ENCODE measurements around the gene LGALS3BP.
"Not testable (repeated sequence)": the region's sequence is repeated elsewhere in the genome, so short reads cannot be mapped to it uniquely, and the experiment has no call there.

The LGALS3BP gene

DNA sequence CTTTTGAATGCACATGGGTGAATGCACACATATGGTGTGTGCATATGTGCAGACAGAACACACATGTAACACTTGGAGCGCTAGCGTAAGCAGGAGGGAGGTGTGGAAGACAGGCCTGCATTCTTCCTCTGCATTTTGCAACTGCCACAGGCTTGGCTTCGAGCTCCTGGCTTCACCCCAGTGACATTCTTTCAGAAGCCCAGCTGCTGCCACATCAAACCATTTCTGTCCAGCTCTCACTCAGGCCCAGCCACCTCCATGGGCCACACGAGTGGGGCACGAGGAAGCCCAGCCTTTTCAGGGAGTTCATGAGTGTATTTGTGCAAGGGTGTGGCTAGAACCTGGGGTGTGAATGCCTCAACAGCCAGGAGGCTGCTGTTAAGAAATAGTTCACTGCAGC is 18.8 kb downstream of the LGALS3BP start:
- no peak for ATAC-seq

DNA sequence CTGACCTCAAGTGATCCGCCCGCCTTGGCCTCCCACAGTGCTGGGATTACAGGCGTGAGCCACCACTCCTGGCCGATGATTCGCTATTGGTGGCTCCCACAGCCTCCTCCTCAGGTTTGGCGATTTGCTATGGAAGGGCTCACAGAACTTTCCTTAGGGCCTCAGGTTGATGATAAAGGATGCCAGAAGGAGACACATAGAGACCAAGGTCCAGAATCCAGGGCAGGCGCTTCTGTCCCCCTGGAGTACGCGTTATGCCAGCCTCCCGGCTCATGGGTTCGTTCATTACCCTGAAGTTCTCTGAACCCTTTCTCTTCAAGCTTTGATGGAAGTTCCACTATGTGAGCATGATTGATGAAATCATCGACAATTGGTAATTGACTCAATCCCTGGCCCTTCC is 19.9 kb downstream of the LGALS3BP start:
- ATAC-seq: no peak

DNA sequence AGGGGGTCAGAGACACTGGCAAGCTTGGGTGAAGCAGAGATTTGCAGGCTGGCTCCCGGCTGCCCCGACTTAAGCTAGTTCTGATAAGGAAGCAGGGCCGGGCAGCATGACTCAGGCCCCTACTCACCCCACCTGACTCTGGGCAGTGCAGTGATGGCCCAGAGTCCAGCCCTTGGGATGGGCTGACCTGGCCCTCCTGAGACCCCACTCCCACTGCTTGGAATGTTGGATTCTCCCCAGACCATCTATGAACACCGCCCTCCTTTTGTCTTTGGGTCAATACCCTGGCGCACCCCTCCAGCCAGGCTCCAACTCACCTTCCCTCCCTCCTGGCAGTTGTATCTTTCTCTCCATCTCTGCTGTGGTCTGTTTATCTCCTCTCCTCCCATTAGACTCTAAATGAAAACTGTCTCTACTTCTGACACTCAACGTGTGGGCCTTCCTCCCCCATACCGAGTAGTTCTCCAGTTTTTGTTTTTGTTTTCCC is 21.0 kb downstream of the LGALS3BP start:
- ATAC-seq: no peak

DNA sequence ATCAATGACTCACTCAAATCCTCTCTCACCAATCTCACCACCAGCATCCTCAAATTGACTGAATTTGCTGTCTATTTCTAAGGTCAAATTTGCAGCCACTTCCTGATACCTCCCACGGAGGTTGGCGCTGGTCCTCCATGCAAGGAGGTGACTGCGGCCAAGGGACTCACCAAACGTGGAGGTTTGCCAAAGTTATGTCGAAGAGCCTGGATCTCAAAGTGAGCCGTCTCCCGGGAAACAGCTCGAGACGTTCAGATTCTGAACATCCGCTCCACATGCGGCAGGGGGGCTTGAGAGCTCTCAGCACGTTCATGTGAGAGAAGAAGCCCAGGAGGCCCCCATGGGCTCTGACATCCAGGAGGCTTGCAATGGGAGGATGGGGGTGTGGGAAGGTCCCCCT is 22.6 kb downstream of the LGALS3BP start:
- ATAC-seq: no peak

DNA sequence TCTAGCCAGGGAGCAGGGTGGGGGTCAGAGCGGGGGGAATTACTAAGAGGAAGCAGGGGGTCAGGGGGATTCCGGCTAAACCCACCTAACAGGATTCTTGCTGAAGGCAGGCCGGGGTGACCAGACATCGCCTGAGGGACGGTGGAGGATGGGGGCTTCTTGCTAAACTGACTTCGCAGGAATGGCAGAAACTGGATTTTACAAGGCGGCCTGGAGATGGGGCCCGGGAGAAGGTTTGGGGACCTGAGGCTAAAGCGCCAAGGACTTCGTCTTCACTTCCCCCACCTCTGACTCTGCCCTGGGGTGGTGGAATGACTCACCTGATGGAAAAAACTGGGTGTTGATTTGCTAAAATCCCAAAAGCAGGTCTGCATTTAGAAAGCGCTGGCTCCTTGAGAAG is 23.5 kb downstream of the LGALS3BP start:
- ATAC-seq: no peak

DNA sequence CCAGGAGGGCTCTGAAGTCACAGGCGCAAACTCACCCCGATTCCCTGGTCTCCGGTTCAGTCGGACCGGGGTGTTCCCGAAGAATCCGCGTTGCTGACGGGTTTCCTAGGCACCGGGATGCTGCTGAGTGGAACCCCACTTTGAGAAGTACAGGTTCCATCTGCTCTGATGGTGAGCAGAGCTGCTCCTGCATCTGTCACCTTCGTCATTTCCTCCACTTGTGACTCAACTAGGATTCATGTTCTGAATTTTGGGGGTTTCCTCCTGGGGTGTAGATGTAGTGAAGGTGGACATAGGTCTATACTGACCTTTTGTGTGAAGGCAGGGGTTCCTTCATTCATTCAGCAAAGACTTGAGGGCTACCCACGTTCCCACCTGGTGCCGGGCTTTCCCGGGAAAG is 25.0 kb downstream of the LGALS3BP start:
- ATAC-seq: peak in 1 of 2 donors; percentile 53

DNA sequence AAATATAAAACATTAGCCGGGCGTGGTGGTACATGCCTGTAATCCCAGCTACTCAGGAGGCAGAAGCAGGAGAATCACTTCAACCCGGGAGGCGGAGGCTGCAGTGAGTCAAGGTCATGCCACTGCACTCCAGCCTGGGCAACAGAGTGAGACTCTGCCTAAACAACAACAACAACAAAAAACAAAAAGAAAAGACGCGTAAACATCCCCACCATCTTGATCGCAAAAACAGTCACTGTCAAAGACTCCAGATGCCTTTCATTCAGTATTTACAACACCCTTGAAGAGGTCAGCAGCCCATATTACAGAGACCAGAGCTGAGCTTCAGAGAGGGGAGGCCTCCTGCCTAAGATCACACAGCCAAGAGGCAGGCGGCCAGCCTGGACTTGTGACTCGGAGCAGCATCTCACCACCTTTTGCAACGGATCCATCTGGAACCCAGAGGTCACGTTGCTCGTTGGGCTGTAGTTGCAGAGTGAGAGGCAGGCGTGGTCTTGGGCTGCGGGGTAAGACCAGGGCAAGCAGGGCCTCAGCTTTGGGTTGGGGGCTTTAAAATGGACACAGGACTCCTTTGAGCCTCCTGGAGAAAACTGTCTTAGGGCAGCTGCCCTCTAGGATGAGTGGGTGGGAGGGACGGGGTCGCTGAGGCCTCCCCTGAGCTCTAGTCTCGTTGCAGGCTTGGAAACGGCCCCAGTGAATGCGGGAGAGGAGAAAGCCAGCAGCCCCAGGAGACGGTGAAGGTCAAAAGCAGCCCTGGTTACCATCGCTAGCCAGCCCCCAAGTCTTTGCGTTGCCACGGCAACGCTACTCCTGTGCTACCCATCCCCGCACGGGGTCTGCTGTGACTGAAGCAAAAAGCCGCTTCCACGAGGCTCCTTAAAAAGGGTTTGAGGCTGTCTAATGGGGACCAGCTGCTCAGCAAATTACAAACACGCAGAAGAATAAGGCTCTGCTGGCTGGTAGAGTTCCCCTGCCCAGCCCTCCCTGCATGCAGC is 26.1 kb downstream of the LGALS3BP start:
- ATAC-seq: no peak

DNA sequence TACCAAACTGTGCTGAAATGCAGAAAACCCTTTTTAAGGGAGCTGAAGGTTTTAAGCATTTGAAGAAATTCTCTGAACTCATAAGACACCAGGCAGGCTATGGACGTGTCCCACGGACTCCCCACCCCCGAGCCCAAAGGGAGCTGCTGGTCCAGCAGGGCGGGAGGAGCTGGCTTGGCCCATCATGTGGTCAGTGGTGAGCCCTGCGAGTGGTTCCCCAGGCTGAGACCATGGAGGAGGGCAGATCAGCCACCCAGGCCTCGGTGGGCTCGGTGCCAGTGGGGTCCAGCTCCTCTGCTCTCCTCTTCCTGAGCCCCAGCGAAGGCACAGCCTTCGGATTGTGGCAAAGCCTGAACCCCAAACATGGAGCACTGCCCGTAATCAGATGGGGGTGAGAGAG is 27.0 kb downstream of the LGALS3BP start:
- ATAC-seq: no peak

DNA sequence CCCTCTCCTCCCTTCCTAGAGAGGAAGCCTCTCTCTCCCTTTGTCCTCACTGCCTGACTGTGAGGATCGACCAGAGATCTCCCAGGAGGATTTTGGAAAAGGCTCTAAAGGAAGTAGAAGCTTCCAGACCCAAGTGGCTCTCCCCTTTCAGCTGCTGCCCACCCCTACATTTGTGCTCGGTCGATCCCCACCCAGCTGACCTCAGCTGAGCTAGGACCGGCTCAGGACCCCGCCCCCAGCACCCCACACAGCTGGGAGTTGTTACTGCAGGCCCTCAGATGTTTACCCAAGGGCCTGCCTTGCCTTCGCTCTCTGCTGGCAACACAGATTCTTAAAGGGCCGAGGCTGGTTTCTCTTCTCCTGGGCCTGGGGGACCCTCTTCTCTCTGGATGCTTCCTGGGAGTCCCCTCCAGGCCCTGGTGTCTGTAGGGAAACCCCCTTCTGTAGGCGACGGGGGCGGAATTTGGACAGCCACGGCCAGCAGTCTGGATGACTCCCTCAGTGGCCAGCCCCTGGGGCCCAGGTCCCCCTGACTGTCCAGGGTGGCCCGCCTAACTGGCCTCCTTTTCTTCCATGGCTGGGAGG is 27.7 kb downstream of the LGALS3BP start:
- no peak for ATAC-seq

DNA sequence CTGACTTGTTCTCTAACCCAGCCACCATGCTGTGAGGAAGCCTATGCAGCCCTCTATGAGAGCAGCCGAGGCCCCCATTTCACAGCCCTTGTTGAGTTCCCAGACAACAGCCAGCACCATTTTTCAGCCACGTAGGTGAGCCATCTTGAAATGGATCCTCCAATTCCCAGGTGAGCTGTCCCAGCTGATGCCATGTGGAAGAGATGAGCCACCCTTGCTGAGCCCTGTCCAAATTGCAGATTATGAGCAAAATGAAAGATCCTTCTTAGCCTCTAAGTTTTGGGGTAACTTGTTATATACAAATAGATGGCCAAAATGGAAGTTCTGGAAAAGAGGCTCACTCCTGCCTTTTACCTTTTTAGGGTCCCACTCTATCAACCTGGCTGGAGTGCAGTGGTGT is 28.9 kb downstream of the LGALS3BP start:
- ATAC-seq: no peak

DNA sequence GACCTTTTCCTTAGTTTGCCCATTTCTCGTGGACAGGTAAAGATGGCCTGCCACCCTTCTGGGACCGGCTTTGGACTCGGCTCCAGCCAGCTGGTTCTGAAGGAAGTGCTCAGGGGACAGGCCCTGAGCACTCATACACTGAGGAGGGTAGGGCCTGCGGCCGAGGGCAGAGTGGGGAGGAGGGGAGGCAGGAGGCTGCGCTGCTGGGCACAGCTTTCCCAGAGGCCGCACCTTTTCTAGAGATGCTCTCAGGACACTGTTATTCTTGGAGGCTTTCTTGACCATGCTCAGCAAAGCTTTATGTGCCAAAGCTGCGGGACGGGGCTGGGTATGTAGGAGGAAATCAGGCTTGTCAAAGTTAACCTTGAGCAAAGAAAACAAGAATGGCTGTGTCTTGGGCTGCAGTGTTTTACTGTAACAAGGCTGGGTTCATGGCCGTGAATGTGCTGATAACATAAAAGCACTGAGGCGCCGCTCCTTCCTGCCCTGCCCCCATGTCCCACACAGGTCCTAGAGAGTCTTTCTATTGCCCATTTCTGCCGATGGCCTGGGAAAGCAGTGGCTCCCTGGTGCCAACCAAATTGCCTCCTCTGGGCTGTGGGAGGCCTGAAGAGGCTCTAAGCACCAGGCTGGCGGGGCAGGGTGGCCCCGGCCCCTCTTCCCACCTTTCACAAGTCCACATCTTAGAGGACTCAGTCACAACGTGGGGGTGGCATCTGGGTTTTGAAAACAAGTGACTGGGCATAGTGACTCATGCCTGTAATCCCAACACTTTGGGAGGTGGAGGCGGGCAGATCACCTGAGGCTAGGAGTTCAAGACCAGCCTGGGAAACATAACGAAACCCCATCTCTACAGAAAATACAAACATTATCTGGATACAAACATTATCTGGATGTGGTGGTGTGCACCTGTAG is 32.2 kb downstream of the LGALS3BP start:
- ATAC-seq: no peak

DNA sequence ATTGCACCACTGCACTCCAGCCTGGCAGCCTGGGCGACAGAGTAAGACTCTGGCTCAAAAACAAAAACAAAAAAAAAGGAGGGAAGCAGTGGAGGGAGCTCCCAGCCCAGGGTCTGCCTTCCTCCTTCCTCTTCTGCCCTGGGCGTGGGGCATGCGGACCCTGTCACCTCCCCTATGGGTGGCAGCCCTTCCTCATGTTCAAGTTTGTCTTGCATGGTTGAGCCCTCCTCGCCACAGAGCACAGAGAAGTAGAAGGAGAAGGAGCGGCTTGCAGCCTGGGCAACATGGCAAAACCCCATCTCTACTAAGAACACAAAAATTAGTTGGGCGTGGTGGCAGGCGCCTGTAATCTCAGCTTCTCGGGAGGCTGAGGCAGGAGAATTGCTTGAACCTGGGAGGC is 33.1 kb downstream of the LGALS3BP start:
- ATAC-seq: no peak

DNA sequence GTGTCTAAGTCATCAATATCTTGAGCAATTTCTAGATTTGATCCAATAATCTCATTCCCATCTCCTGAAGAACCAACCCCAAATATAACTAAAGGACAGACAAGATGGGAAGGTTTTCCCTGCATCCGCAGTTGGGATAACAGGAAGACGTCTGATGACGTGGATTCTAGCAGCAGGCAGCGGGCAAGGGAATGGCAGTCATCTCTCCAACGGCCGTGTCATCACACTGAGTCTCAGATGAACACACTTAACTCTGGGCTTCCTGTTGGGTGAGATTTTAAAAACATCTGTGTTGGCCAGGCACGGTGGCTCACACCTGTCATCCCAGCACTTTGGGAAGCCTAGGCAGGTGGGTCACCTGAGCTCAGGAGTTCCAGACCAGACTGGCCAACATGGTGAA is 33.6 kb downstream of the LGALS3BP start:
- no peak for ATAC-seq

DNA sequence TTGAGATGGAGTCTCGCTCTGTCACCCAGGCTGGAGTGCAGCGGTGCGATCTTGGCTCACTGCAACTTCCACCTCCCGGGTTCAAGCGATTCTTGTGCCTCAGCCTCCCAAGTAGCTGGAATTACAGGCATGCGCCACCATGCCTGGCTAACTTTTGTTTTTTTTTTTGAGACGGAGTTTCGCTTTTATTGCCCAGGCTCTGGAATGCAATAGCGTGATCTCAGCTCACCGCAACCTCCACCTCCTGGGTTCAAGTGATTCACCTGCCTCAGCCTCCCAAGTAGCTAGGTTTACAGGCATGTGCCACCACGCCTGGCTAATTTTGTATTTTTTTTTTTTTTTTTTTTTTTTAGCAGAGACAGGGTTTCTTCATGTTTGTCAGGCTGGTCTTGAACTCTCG is 34.3 kb downstream of the LGALS3BP start:
- not testable (repeated sequence) for ATAC-seq

DNA sequence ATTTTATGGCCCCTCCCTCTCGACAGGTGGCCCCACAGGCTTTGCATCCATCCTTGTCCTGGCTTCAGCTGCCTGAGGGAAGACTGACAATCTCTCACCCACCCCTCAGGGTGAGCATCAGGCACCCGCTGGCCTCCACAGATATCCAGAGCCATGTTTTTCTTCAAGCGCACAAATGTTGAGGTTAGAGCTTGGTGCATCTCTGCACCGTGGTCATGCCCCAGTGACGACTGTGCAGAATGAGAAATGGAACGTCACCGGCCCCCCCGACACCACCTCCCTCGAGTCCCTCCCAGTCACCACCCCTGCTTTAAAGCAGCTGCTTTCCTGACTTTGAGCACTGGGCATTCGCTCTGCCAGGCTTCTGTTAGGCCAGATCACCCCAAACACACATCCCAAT is 34.8 kb downstream of the LGALS3BP start:
- no peak for ATAC-seq

DNA sequence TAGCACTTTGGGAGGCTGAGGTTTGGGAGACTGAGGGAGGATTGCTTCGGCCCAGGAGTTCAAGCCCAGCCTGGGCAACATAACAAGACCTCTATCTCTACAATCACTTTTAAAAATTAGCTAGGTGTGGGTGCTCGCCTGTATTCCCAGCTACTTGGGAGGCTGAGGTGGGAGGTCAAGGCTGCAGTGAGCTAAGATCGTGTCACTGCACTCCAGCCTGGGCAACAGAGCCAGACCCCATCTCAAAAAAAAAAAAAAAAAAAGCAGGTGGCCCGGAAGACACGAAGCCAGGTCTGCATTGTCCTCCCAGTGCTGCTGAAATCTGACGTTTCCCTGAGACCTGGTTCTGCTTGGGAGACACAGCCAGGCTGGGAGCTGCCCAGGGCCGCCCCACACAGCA is 35.7 kb downstream of the LGALS3BP start:
- ATAC-seq: no peak

DNA sequence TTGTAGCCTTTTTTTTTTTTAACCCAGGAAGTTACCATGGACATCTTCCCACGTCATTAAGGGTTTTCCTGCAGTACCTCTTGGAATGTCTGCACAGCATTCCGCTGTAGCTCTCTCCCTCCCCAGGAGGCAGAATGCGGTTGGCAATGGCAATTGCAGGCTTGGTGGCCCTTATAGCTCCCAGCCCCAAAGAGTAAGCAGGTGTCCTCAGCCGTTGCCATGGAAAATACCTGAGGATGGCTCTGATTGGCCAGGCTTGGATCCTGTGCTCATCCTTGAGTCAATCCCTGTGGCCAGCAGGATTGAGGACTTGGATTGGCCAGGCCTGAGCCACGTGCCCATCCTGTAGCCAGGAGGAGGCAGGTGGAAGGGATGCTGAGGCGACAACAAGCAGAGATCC is 39.0 kb downstream of the LGALS3BP start:
- no peak for ATAC-seq

DNA sequence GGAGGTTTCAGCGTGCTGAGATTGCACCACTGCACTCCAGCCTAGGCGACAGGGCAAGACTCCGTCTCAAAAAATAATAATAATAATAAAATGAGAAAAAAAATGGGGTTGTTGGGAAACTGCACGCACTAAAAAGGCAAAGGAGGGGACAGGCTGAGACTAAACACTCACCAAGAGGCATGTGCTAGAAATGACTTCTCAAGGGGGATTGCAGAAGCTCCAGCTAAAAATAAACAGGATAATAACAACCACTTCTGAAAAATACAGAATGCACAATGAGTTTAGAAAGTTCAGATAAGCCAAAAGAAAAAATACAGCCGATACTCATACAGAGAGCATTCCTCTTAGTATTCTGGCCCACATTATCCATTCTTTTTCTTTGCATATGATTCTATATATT is 39.5 kb downstream of the LGALS3BP start:
- no peak for ATAC-seq

DNA sequence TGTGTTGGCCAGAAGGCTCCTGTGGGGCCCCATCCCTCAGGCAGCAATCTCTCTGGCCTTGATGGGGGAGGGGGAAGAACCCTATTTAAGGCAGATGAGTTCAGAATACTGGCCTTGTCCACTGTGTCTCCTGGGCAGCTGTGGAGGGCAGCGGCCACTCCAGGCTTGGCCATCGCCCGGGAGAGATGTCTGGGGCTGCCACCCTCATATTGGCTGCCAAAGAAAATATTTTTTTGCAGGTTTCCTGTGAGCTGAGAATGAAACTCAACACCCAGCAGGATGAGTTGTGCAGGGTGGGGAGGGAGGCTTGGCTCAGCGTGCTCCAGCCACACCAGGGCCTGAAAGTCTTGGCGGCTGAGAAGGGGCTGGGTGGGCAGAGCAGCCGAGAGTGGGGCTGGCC is 40.1 kb downstream of the LGALS3BP start:
- ATAC-seq: no peak

DNA sequence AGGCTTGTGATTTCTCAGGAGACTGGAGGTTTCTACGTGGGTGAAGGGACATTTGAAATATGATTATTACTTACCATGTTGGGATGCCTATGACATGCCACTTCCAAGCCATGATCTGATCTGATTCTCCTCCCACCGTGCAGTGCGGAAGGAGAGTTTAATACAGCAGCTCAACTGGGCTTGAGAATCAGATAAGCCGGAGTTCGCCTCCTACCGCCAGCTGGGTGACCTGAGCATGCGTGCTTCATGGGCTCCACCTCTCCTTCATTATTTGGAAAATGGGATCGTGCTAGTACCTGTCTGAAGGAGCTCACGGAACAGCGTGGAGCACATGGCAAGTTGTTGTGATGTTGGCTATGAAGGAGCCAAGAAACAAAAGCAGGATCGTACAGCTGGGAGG is 42.2 kb downstream of the LGALS3BP start:
- no peak for ATAC-seq

DNA sequence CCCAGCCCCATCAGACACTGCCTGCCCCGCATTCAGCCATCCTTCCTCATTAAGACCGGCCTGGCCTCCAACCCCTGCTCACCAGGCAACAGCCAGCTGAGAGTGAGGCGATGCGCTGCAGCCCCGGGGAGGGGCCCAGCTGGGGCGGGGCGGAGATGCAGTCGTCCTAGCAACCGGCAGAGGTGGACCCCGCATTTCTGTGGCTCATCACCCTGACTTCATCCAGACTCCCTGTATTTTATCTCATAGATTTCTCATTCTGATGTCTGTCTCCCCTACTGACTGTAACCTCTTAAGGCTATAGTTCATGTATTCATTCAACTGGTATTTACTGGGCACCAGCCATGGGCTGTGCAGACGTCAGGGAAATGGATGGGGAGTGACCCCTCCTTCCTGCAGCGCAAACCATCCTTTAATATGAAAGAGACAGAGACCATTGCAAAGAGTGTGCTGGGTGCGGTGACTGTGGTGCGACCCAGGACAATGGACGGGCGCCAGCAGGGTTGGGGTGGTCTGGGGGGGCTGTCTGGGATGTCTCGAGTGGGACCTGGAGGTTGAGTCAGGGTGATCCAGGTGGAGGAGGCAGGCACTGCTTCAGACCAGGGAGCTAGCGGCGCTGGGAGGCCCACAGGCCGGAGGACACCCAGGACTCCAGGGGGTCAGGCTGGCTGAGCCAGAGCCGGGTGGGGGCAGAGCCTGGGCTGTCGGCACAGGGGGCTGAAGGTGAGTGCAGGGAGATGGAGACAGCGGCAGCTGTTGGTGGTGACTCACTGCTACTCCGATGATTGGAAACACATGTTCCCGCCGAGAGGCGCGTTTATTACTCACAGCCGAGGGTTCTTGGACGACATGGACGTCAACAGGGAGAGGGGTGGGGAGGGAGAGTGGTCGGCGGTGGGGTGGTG is 44.1 kb downstream of the LGALS3BP start:
- no peak for ATAC-seq
